Skeletal muscle tissue (tissue), 4 donors: Measurements from ENCODE around the gene TMEM8B. TPM values are rescaled to one million over a fixed set of nuclear protein-coding genes. Genes with fewer than 3 reads are reported as not detected.
A peak's percentile ranks its signal among the peaks of the same experiment; 100 is the strongest.

Experiments used
- H3K27ac ChIP-seq: one replicate; pipeline ENCODE4 v1.7.0; 2013; ENCODE audit warnings: mild to moderate bottlenecking, low read depth, low read length, inconsistent platforms
- H3K27me3 ChIP-seq, 3 donors: one replicate each; pipeline ENCODE4 v1.7.0; 2013; ENCODE audit warnings: low read length in 3 of 3; ENCODE audit not compliant: control insufficient read depth in 3 of 3, insufficient read depth in 3 of 3
- H3K36me3 ChIP-seq, 3 donors: one replicate each; pipeline ENCODE4 v1.7.0; 2013; ENCODE audit warnings: low read length in 3 of 3; ENCODE audit not compliant: control insufficient read depth in 3 of 3, insufficient read depth in 3 of 3
- H3K4me1 ChIP-seq, 3 donors: one replicate each; pipeline ENCODE4 v1.7.0; 2013; ENCODE audit warnings: low read length in 3 of 3, mild to moderate bottlenecking in 3 of 3; ENCODE audit not compliant: control insufficient read depth in 3 of 3, insufficient read depth in 3 of 3
- H3K4me3 ChIP-seq, 3 donors: one replicate each; pipeline ENCODE4 v1.7.0; 2013; ENCODE audit warnings: low read length in 3 of 3
- H3K9ac ChIP-seq, 3 donors: one replicate each; pipeline ENCODE4 v1.7.0; 2013; ENCODE audit warnings: low read length in 3 of 3, mild to moderate bottlenecking in 3 of 3, moderate library complexity in 2 of 3, low read depth in 1 of 3
- H3K9me3 ChIP-seq, 3 donors: one replicate each; pipeline ENCODE4 v1.7.0; 2013; ENCODE audit warnings: low read length in 3 of 3; ENCODE audit not compliant: control insufficient read depth in 3 of 3
- total RNA-seq: library from RNA; depleted of rRNA; stranded (reverse); fragments of >200 nt; gene quantifications from one replicate; pipeline ENCODE4 v1.2.3, GENCODE V29; 2014
- donor health status: Osteomylitis.

Gene TMEM8B
- total RNA-seq, 1 donor from 2014 or later, result 2.6 TPM

DNA sequence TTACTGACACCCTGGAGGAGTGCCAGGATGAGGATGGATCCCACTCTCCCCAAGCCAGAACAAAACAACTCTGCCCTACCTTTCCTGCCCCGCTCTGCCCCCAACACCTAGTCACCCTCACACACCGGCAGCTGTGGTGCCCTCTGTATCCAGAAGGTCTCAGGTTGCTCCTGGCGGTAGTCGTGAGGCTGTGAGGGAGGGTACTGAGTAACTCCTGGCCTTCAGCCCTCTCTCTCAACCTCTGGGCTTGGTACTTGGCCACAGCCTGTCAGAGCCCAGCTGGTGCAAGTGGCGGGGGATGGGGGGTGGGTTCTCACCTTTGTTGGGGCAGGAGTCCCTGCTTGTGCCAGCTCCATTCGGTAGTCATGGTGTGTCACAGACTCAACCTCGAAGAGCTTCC is 18.9 kb upstream of the TMEM8B start:
- peaks cover 36 to 41% (median 37%) of the 10 kb centered on the region in 3 donors for H3K4me1 ChIP-seq
- no peak overlapping the region for H3K9ac ChIP-seq
- H3K4me3 ChIP-seq, result no peak overlapping the region
- H3K27ac ChIP-seq, result no peak overlapping the region
- peaks cover 33 to 39% (median 39%) of the 10 kb centered on the region in 3 donors for H3K36me3 ChIP-seq
- no peaks in the 10 kb centered on the region for H3K27me3 ChIP-seq
- H3K9me3 ChIP-seq, result no peaks in the 10 kb centered on the region

DNA sequence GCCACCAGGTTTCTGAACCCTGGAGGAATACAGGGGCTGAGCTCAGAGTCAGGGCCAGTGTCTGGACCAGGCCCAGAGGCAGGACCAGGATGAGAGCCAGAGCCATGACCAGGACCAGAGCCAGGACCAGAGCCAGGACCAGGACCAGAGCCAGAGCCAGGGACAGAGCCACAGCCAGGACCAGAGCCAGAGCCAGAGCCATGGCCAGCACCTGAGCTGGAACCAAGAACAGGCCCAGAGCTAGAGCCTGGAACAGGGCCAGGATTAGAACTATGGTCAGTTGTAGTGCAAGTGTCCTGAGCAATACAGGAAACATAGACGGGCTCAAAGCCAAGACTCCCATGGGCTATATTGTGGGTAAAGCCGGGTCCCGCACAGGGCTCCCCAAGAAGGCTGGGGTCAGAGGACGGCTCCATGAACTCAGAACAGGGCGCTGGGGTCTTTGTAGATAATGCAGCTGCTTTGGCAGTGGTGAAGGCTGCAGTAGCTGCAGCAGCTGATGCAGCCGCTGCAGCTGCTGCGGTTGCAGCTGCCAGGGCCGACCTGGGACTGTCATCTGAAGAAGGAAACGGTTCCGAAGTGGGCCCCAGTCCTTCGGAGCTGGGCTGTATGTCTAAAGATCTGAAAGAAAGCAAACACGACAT is 17.5 kb upstream of the TMEM8B start:
- Histone ChIP-seq H3K27ac (peak overlapping the region; percentile 65), H3K27me3 (no peaks in the 10 kb centered on the region), H3K4me3 (peak overlapping the region; percentile 89 to 97 (median 91)), H3K9me3 (no peaks in the 10 kb centered on the region), H3K4me1 (peaks cover 36 to 41% (median 37%) of the 10 kb centered on the region in 3 donors), H3K36me3 (peaks cover 20 to 26% (median 25%) of the 10 kb centered on the region in 3 donors), H3K9ac (peak overlapping the region; percentile 57 to 68 (median 58))

DNA sequence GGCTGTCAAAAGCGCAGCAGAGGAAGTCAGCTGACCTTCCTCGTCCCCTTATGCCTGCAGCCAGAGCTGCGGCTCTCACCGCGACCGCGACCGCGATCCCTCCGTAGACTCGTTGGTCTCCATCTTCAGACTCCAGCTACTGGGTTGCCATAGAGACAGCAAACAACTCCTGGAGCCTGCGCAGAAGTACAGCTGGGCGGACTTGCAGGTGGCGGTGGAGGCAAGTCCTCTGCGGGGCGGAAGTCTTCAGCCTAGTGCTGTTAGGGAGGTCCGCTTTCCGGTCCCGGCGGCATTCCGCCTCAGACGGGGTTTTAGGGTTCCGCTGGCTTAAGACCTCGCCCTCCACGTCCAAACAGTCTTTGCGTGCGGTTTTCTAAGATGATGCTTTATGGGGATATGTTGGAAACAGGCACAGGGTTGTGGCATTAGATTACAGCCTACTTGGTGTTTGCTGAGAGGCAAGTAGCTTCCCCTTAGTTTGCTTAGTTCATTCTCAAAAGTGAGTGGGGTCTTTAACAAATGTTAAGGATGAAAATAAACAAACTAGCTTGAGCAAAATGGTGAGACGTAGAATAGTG is 16.9 kb upstream of the TMEM8B start, which contains the start of gene SPAG8:
TSS of gene SPAG8 (minus strand) at position 238 of the 578 bp plus-strand sequence. CDS start at position 123, 115 bp downstream.
- Histone ChIP-seq H3K4me3 (peak within 1 kb of the TSS; percentile 89 to 97 (median 91)), H3K27ac (peak within 1 kb of the TSS; percentile 65), H3K9me3 (no peaks in the 10 kb centered on the region), H3K36me3 (peaks cover 18 to 23% (median 20%) of the 10 kb centered on the region in 3 donors), H3K4me1 (peaks cover 36 to 41% (median 37%) of the 10 kb centered on the region in 3 donors), H3K9ac (peak within 1 kb of the TSS; percentile 57 to 99 (median 75)), H3K27me3 (no peaks in the 10 kb centered on the region)

DNA sequence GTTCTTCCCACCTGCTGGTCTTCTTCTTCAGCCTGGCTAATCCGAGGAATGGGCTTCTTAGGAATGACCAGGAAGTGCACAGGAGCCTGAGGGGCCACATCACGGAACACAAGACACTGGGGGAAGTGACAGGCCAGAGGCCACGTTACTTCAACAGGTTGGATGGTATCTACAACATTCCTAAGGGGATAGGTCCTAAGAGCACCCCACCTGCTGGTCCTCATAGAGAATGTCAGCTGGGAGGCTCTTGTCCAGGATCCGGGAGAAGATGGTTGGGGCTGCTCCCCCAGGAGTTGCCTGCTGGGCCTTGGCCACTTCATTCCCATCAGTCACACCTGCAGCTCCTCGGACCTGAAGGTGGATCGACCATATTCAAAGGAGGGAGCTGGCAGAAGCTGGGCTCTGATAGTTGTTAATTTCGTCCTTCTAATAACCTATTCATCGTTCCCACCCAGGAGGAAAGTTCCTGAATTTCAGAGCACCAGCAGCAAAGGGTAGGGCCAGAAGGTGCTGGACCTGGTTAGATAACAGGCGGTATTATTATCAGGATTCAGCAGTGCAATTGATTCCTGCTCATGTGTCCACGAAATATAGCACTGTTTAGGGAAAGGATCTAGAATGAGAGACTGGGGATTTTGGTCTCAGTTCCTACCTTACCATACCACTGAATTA is 15.5 kb upstream of the TMEM8B start:
- no peaks in the 10 kb centered on the region for H3K9me3 ChIP-seq
- peaks cover 36 to 41% (median 37%) of the 10 kb centered on the region in 3 donors for H3K4me1 ChIP-seq
- H3K27ac ChIP-seq, result peak overlapping the region; percentile 92
- H3K9ac ChIP-seq, result peak overlapping the region in 2 of 3 donors; percentile 93 to 99
- no peaks in the 10 kb centered on the region for H3K27me3 ChIP-seq
- peaks cover 9 to 11% (median 10%) of the 10 kb centered on the region in 3 donors for H3K36me3 ChIP-seq
- peak overlapping the region; percentile 42 to 93 (median 66) for H3K4me3 ChIP-seq

DNA sequence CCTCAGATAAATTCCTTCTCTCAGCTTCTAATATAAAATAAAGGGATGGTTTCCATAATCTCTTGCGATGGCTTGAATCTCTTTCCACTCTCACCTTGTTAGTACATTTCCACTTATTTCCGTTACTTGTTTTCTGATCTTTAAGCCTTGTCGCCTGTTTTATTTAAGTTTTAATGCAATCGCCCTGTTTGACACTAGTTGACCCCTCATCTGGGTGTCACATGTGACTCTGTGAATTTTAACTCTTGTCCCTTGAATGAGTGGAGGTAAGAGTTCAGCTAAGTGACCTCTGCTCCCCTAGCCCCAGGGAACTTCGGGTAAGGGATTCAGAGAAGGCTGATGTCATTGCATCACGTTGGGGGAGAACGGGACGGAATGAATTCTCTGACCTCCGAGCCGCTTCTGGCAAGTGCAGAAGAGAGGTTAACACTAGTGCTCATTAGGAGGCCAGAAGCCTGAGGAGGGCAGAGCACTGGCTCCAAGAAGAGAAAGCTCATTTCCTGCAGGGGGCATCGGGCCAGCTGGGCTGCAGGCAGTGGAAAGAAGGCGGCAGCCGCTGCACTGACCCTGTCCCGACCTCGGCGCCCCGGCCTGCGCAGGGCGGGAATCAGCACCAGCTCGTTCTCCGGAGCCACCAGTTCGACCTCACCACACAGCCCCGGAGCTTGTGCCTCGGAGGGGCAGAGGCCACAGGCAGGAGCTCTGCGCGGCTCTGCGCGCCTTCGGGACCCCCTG is 14.8 kb upstream of the TMEM8B start:
- H3K27ac ChIP-seq, result peak overlapping the region; percentile 92
- H3K9me3 ChIP-seq, result no peaks in the 10 kb centered on the region
- H3K36me3 ChIP-seq, result peaks cover 2 to 4% (median 3%) of the 10 kb centered on the region in 3 donors
- H3K4me1 ChIP-seq, result peaks cover 36 to 41% (median 37%) of the 10 kb centered on the region in 3 donors
- peak overlapping the region; percentile 88 to 99 (median 93) for H3K9ac ChIP-seq
- H3K27me3 ChIP-seq, result no peaks in the 10 kb centered on the region
- H3K4me3 ChIP-seq, result peak overlapping the region; percentile 66 to 93 (median 92)

DNA sequence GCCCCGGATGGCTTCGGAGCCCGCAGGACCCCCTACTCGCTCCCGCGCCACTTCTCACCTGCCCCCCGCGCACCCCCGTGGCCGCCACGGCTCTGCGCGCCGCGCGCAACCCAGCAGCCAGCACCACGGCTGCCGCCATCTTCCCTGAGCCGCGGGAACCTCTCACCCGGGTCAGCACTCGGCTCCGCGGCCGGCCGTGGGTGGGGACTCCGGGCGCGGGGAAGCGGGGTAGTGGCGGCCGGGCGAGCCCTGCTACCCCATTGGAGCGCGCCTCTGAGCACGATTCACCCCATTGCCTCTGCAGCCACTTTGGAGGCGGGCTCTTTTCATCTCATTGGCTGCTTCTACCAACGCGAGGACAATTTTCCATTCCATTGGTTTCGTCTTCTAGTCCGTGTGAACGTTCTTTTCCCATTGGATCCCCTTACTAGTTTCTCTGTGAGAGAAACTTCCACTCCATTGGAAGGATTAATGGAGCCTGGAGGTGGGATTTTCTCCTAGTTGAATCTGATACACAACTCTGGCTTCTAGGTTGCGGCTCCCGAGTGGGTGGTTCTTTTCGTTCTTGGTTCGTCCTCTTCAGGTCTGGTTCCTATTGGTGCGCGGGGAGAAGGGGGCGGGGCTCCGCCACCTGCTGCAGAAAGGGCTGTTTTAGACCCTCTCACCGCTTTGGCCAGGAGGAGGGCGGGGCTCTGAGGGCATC is 14.0 kb upstream of the TMEM8B start, which contains the start of gene HINT2:
TSS of gene HINT2 (minus strand) at position 202 of the 703 bp plus-strand sequence. CDS start at position 139, 63 bp downstream.
- Histone ChIP-seq H3K4me1 (peaks cover 36 to 41% (median 37%) of the 10 kb centered on the region in 3 donors), H3K9me3 (no peaks in the 10 kb centered on the region), H3K27me3 (no peaks in the 10 kb centered on the region), H3K4me3 (peak within 1 kb of the TSS; percentile 82 to 93 (median 92)), H3K9ac (peak within 1 kb of the TSS; percentile 88 to 99 (median 93)), H3K36me3 (peaks cover 0 to 2% (median 0%) of the 10 kb centered on the region in 3 donors), H3K27ac (peak within 1 kb of the TSS; percentile 92)

DNA sequence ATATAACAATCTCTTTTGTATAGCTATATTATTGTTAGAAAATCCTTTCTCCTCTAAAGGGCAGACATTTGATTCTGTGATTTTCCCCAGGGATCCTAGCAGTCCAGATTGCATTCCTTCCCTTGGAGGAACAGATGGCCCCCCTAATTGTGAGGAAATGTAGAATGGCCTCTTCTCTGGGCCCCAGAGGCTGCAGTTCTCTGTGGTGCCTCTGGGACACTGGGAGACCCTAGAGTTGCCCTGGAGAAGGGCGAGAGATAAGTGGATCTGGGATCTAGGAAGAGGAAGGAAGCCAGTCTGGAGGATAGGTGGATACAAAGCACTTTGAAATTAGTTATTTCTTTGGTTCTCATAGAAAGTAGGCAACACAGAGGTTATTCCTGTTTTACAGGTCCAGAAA is 12.3 kb upstream of the TMEM8B start:
- Histone ChIP-seq H3K9ac (no peak overlapping the region), H3K27me3 (no peaks in the 10 kb centered on the region), H3K27ac (no peak overlapping the region), H3K4me3 (no peak overlapping the region), H3K4me1 (peaks cover 25 to 30% (median 26%) of the 10 kb centered on the region in 3 donors), H3K9me3 (no peaks in the 10 kb centered on the region), H3K36me3 (peaks cover 0 to 4% (median 0%) of the 10 kb centered on the region in 3 donors)

DNA sequence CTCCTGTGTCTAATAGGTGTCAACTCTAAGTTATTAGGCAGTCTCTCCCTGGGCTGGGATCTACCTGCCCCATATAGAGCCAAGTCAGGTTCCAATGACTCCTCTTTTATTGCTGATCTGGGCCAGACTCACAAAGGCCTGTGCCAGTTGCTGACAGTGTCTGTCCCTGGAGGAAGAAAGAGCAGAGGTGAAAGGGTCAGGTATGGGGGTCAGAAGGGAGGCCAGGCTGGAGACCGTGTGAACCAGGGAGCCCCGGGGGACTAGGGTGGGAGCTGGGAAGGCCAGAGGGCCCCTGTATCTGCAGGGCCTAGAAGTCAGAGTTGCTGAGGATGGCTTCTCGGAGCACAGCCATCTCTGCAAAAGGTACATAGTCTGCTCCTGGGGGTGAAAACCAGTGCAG is 10.7 kb upstream of the TMEM8B start:
- Histone ChIP-seq H3K9ac (no peak overlapping the region), H3K27ac (no peak overlapping the region), H3K4me3 (no peak overlapping the region), H3K27me3 (no peaks in the 10 kb centered on the region), H3K4me1 (peaks cover 10 to 14% (median 10%) of the 10 kb centered on the region in 3 donors), H3K9me3 (no peaks in the 10 kb centered on the region), H3K36me3 (peaks cover 0 to 4% (median 0%) of the 10 kb centered on the region in 3 donors)

DNA sequence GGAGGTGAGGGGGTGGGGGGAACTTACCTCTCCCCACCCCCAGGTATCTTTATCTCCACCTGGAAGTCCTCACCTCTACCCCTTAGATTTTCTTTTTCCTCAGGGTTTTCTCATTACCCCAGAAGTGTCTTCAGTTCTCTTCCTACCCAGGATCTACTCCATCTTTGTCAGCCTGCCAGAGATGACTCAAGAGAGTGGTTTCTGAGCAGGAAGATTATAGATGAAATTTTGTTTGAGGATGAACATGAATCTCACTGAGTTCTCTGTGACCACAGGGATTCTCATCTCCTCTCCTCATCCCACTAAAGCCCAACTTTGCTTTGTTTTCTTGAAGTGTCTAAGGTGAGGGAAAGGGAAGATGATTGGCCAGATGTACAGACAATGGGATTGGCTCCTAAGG is 9.0 kb upstream of the TMEM8B start:
- Histone ChIP-seq H3K9ac (no peak overlapping the region), H3K4me1 (no peaks in the 10 kb centered on the region), H3K36me3 (peaks cover 0 to 2% (median 0%) of the 10 kb centered on the region in 3 donors), H3K27ac (no peak overlapping the region), H3K4me3 (no peak overlapping the region), H3K27me3 (no peaks in the 10 kb centered on the region), H3K9me3 (no peaks in the 10 kb centered on the region)
